Measurements from ENCODE around the gene PGAP1. TPM values are rescaled to one million over a fixed set of nuclear protein-coding genes. Genes with fewer than 3 reads are reported as not detected.
A peak's percentile ranks its signal among the peaks of the same experiment; 100 is the strongest.

The PGAP1 gene
- total and polyA plus RNA-seq, 2 of the 8 experiments (the other 6 are each of a cell fraction or from before 2014, with no cell fraction given) = 8.3 to 24.1 TPM

DNA sequence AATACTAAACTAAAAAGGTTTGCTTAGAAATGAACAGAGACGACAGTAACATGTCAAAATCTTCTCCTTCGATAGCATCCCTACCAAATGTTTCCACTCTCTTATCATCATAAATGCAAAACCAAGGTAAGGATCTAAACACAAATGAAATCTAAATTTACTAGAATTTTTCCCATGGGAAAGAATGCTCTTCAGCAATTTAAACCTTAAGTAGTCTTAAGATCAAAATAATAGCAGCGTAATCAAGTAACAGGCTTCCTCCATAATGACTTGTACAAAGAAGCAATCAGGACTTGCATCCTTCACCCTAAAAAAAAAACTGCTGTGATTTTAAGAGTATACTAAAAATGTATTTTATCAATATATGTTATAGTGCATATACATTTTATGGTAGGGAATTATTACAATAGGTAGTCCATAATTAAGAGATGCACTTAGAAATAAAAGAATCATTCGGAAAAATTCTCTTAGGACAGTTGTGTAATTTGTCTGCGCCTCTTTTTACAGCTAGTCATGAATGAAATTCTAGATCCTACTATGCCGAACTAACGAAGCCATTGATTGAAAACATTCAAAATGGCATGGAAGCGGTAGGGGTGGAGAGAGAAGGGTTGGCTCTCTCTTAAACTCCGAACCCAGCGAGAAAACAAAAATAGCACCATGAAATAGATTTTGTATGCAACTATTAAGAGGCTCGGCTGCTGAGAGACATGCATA, 1.3 kb downstream of the PGAP1 start:
- H3K9me3 ChIP-seq (ENCODE audit: insufficient read depth in 2 of 2, low read depth in 1 of 2, low read length in 1 of 2) = no peaks in the 10 kb centered on the region
- ChIA-PET CTCF (ENCODE audit: partially characterized antibody) (interaction anchor here (1.3 kb wide), 1 partner anchor 83 kb away, joined by 3 read pairs; no protein-coding TSS in a partner anchor), POLR2A (ENCODE audit: partially characterized antibody) (interaction anchor here (0.7 to 1.3 kb wide), 4 partner anchors 9 to 117 kb away, joined by 3 to 6 read pairs (median 3); no protein-coding TSS in a partner anchor)
- no peak overlapping the region for H3K23ac ChIP-seq (ENCODE audit: insufficient read length)
- FAIRE-seq (no peak), DNase-seq (ENCODE audit: low read depth in 1 of 2, low spot score in 2 of 2) (no peak)
- H3K56ac ChIP-seq (replicated peaks; ENCODE audit: insufficient read length, low read depth, low read length) = no peak overlapping the region
- no peak overlapping the region for H3K4ac ChIP-seq (replicated peaks; ENCODE audit: insufficient read length, low read depth, low read length)
- no peaks in the 10 kb centered on the region for H3K27me3 ChIP-seq (replicated peaks in 1 of 4; ENCODE audit: control insufficient read depth in 3 of 4, extremely low read depth in 1 of 4, insufficient read depth in 3 of 4, low read length in 3 of 4)
- H2BK5ac ChIP-seq (ENCODE audit: low read depth, low read length) = no peak overlapping the region
- peaks cover 2% of the 10 kb centered on the region; the same call in 1 of the 2 replicates for H3K79me1 ChIP-seq (ENCODE audit: low read depth, low read length)
- no peaks in the 10 kb centered on the region for H3K36me3 ChIP-seq (ENCODE audit: control insufficient read depth in 2 of 4, insufficient read depth in 4 of 4, low read length in 3 of 4)
- H3K9ac ChIP-seq (replicated peaks in 1 of 4; ENCODE audit: extremely low read depth in 1 of 4, low read depth in 3 of 4, low read length in 3 of 4) = peak overlapping the region; percentile 75 to 91 (median 76); a peak in 6 of 7 replicates
- peaks cover 0 to 1% of the 10 kb centered on the region in 2 experiments for H4K20me1 ChIP-seq (replicated peaks in 1 of 2; ENCODE audit: control insufficient read depth in 1 of 2, insufficient read depth in 2 of 2, low read length in 2 of 2)
- no peak overlapping the region for H2BK12ac ChIP-seq (ENCODE audit: low read depth, low read length)
- no peak overlapping the region for H4K8ac ChIP-seq (ENCODE audit: extremely low read depth, insufficient read depth, low read length)
- H3K79me2 ChIP-seq (ENCODE audit: control insufficient read depth in 1 of 2, insufficient read depth in 2 of 2, low read length in 2 of 2) = peaks cover 3 to 60% of the 10 kb centered on the region in 2 experiments; a peak in 3 of 4 replicates
- H3K14ac ChIP-seq (ENCODE audit: insufficient read length) = no peak overlapping the region
- H2AFZ ChIP-seq (ENCODE audit: low read length) = 0 out of 2 replicates have a peak overlapping the region, but pooled peaks have one; percentile 15
- no peak overlapping the region for H4K91ac ChIP-seq (replicated peaks; ENCODE audit: insufficient read length, low read length)
- no peak overlapping the region for H2BK120ac ChIP-seq (replicated peaks; ENCODE audit: low read depth, low read length)
- no peak overlapping the region for H3K27ac ChIP-seq (ENCODE audit: low read depth, low read length)
- H2AK5ac ChIP-seq (ENCODE audit: low read depth, low read length) = no peak overlapping the region
- H3K4me2 ChIP-seq (ENCODE audit: insufficient read depth in 1 of 2, low read depth in 2 of 2, low read length in 2 of 2) = peak overlapping the region; percentile 64 to 72
- H4K5ac ChIP-seq (ENCODE audit: insufficient read length, low read depth, low read length) = no peak overlapping the region
- peaks cover 10% of the 10 kb centered on the region for H3K23me2 ChIP-seq (ENCODE audit: low read depth, low read length)
- no peak overlapping the region for H2BK20ac ChIP-seq (ENCODE audit: low read length)
- H3K4me3 ChIP-seq (ENCODE audit: extremely low read depth in 1 of 4, insufficient read depth in 2 of 4, low read depth in 3 of 4, low read length in 4 of 4) = peak overlapping the region; percentile 97 to 99 (median 98)
- peak overlapping the region; percentile 68 for H3K18ac ChIP-seq (ENCODE audit: extremely low read depth, low read length)
- 20% methylated on average over 11 of the region's 11 CpGs; no CpG with 5 or more reads in 1 of the 2 experiments for WGBS, 2 experiments (ENCODE audit: extremely low coverage in 1 of 2, insufficient coverage in 1 of 2, insufficient read length in 1 of 2, insufficient replicate concordance in 2 of 2, low coverage in 1 of 2, low lambda C conversion rate in 2 of 2, missing lambda C conversion rate in 1 of 2)
- H2BK15ac ChIP-seq (ENCODE audit: low read length) = no peak overlapping the region
- no peaks in the 10 kb centered on the region for H3K4me1 ChIP-seq (replicated peaks in 1 of 4; ENCODE audit: control insufficient read depth in 3 of 4, insufficient read depth in 4 of 4, low read length in 3 of 4)
- no peak for TF ChIP-seq TBP (IDR thresholded peaks at IDR 0.05; ENCODE audit: low read depth, low read length)

Data from H1 (cell line).